ENCODE measurements around the gene ESR1.

DNA sequence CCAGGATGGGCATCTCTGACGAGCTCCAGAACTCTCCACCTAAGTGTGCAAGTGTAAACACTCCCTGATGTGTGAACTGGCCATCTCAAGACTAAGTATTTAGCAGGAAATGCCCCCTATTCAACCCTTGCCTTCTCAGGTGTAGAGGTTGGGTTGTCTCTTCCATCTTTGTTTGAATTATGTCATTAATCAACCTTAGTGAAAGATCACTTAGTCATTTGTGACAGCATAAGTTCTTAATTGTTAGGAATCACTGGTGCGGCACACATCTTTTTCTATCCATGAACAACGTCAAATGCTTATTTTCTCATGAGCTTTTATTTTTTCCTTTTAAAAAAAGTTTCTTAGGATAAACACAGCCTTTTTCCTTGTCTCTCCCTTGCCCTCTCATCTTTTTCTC, 151.6 kb downstream of the ESR1 start:
- no peak for TF ChIP-seq CTCF (IDR thresholded peaks at IDR 0.05)
- TF ChIP-seq POLR2A (IDR thresholded peaks at IDR 0.05), result no peak

All from tibial nerve (tissue), 3 donors.